BE2C (cell line): ENCODE data around the gene DPPA2.

ENCODE experiments used
- DNase-seq: peaks from one replicate; pipeline ENCODE4 v3.0.0-alpha.2; 2020
- H3K27me3 ChIP-seq: fragments of 250-450 bp; sonication (Bioruptor Pico); 2 replicates; pipeline ENCODE4 v1.5.1; 2020; ENCODE audit warnings: mild to moderate bottlenecking
- H3K36me3 ChIP-seq: fragments of 250-450 bp; sonication (Bioruptor Pico); 2 replicates; pipeline ENCODE4 v1.5.1; 2020; ENCODE audit warnings: mild to moderate bottlenecking
- H3K4me1 ChIP-seq: fragments of 250-450 bp; sonication (Bioruptor Pico); 2 replicates; pipeline ENCODE4 v1.5.1; 2020
- H3K4me3 ChIP-seq: 2 replicates; pipeline ENCODE4 v1.5.1; 2011; ENCODE audit warnings: low read depth, low read length
- H3K9me3 ChIP-seq: fragments of 250-450 bp; sonication (Bioruptor Pico); 2 replicates; pipeline ENCODE4 v1.5.1; 2020
- CTCF ChIP-seq: IDR thresholded peaks from 2 replicates; pipeline ENCODE4 v1.5.1; 2012; ENCODE audit warnings: mild to moderate bottlenecking, low read depth, low read length

DPPA2 gene

GRCh38 chr3:109269577-109270275 is 46.6 kb downstream of the DPPA2 start:
- Histone ChIP-seq H3K4me1 (no peaks in the 10 kb centered on the region), H3K9me3 (no peaks in the 10 kb centered on the region), H3K4me3 (no peak overlapping the region), H3K36me3 (no peaks in the 10 kb centered on the region), H3K27me3 (no peaks in the 10 kb centered on the region)
- DNase-seq = no peak
- no peak for TF ChIP-seq CTCF

- TF ChIP-seq CTCF = no peak
- no peaks in the 10 kb centered on the region for H3K27me3 ChIP-seq
- H3K9me3 ChIP-seq = no peaks in the 10 kb centered on the region
- no peaks in the 10 kb centered on the region for H3K4me1 ChIP-seq
- H3K36me3 ChIP-seq = no peaks in the 10 kb centered on the region
- DNase-seq = no peak
- H3K4me3 ChIP-seq = no peak overlapping the region
Observed at GRCh38 chr3:109268181-109268580, 48.1 kb downstream of the DPPA2 start.

- H3K36me3 ChIP-seq = no peaks in the 10 kb centered on the region
- H3K4me3 ChIP-seq = no peak overlapping the region
- H3K4me1 ChIP-seq = no peaks in the 10 kb centered on the region
- DNase-seq = no peak
- no peaks in the 10 kb centered on the region for H3K9me3 ChIP-seq
- H3K27me3 ChIP-seq = no peaks in the 10 kb centered on the region
- TF ChIP-seq CTCF = no peak
Observed at GRCh38 chr3:109265295-109265694, 51.0 kb downstream of the DPPA2 start.

- H3K36me3 ChIP-seq = no peaks in the 10 kb centered on the region
- no peaks in the 10 kb centered on the region for H3K27me3 ChIP-seq
- no peak for DNase-seq
- TF ChIP-seq CTCF = no peak
- no peak overlapping the region for H3K4me3 ChIP-seq
- no peaks in the 10 kb centered on the region for H3K9me3 ChIP-seq
- H3K4me1 ChIP-seq = no peaks in the 10 kb centered on the region
Observed at GRCh38 chr3:109257269-109257668, 59.0 kb downstream of the DPPA2 start.

DNA sequence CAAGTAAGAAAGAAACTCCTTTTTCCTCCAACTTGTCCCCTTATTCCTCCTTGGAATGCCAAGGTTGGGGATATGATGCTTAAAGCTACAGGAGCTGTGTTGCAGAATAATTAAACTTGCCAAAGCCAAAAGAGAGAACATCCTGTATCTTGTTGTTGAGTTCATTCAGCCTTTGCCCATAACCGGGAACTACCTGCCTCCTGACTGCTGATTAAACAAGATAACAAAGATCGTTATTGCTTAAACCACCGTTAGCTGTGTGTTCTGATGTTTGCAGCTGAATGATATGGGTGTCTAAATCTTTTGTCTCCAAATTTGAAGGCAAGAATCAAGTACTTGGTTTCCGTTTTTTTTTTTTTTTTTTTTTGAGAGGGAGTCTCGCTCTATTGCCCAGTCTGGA is 61.5 kb downstream of the DPPA2 start:
- no peak for TF ChIP-seq CTCF
- DNase-seq = no peak
- Histone ChIP-seq H3K4me3 (no peak overlapping the region), H3K27me3 (no peaks in the 10 kb centered on the region), H3K36me3 (no peaks in the 10 kb centered on the region), H3K4me1 (no peaks in the 10 kb centered on the region), H3K9me3 (no peaks in the 10 kb centered on the region)

DNA sequence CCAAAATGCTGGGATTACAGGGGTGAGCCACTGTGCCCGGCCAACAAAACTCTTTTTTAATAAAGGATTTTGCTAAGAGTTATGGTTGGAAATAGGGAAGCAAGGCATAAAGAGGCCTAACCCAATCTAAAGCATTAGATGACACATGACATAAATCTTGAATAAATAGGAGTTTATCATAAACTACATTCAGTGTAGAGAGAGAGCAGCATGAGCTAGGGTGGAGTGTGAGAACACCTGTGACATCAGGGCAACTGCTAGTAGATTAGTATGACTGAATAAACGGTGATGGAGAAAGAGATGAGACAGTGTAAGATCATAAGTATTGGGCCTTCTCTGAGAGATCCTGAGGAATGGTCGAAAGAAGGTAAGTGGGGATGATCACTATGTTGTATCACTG is 63.7 kb downstream of the DPPA2 start:
- H3K9me3 ChIP-seq = no peaks in the 10 kb centered on the region
- no peaks in the 10 kb centered on the region for H3K4me1 ChIP-seq
- TF ChIP-seq CTCF = no peak
- H3K4me3 ChIP-seq = no peak overlapping the region
- no peaks in the 10 kb centered on the region for H3K36me3 ChIP-seq
- no peaks in the 10 kb centered on the region for H3K27me3 ChIP-seq
- DNase-seq = no peak
